IPS-NIHi7 (cell line): Measurements from ENCODE around the gene SPG7.

Experiments used
- DNase-seq: peaks from one replicate; pipeline ENCODE4 v3.0.0; 2012; ENCODE audit warnings: mixed read lengths; ENCODE audit errors: extremely low spot score

Gene SPG7

DNA sequence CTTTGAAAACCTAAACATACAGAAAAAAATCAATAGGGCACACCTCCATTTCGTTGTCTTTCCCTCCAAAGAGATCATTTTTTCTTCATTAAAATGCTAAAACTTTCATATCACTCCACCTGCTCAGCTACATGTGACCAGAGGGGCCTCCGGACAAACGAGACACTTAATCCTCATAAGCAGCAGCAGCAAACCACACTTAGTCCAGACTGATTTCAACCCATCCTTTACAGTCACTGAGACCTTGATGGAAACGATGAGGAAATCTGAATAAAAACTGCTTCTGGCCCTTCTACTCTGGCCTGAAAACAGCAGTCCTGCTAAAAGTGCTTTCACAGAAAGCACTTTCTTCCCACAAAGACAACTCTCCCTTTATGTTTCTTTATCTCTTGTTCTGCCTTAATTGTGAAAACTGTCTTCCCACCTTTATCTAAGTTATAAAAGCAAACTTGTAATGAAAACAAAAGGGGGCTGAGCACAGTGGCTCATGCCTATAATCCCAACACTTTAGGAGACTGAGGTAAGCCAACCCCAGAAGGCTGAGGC lies 22.4 kb upstream of the SPG7 start:
- DNase-seq: no peak

- DNase-seq: peak; percentile 73
These were observed 18.9 kb upstream of the SPG7 start for GRCh38 chr16:89489040-89489897.

GRCh38 chr16:89489898-89490438 lies 18.2 kb upstream of the SPG7 start:
- DNase-seq: no peak

GRCh38 chr16:89490439-89491237 lies 17.6 kb upstream of the SPG7 start, which contains the start of gene ANKRD11:
Gene ANKRD11 (minus strand): TSS chr16:89490561. CDS start chr16:89317019, 173,542 bp downstream.
- peak; percentile 99 for DNase-seq

DNA sequence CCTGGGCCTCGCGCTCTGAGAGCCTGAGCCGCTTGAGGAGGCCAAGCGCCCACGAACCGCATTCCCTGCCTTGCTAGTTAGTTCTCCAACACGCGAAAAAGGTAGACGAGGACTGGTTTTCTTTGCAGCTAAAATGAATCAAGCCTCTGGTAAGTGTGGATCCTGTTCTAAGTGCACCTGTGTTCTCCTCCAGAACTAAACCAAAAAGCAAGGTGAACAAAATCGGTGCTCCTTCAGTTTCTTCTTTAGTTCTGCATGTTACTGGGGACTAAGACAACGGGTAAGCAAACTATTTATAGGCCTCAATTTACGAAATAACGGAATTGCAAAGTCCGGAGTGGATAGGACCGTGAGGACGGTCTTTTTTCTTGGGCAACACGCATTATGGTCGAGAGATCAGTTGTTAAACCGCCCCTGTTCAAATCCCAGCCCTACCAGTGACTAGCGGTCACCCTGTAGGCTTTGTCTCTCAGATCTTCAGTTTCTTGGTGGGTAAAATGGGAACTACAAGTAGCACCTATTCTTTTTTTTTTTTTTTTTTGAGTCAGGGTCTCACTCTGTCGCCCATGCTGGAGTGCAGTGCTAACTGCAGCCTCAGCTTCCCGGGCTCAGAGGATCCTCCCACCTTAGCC lies 16.8 kb upstream of the SPG7 start:
- no peak for DNase-seq

DNA sequence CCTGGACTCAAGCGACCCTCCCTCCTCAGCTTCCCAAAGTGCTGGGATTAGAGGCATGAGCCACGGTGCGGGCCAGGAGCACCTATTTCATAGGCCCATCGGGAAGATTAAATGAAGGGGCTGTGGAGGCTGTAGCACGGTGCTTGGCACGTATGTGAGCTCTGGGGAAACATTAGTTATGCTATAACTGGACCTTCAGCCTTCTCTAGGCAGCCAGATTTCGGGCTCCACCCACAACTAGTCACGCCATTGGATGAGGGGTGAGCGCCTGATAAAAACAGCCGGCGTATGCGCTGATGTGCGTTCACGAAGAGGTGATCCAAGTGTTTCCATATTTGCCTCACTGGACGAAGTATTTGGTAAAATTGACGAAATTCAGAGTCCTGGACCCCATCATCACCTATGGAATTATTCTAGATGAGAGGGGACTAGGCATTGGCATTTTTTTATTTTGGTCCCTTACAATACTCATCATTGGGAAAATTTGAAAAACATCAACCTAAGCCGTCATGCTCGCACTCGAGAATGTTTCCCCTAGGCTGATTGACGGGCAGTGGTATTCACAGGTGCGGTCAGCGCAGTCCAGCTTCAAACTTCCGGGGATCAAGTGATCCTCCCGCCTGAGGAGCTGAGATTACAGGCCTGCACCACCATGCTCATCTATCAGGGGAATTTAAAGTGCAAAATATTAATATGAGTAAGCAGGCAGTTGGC lies 16.1 kb upstream of the SPG7 start:
- DNase-seq: no peak

GRCh38 chr16:89493776-89494175 lies 14.4 kb upstream of the SPG7 start:
- DNase-seq: no peak

DNA sequence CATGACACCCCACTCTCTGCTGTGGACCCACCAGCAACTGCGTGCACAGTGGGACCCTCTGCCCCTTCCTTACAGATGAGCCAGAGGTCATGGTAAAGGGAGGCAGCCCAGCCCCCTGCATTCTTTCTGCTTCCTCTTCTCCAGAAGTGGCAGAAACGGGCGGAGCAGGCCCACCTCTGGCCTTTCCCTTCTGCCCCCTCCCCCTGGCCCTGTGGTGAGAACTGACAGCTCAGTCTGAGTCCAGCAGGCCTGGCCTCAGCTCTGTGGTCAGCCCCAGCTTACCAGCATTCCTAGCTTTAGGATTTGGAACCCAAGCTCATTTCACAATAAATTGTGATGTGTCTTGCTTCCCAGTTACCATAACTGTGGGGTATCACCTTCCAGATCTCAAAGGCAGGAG lies 13.1 kb upstream of the SPG7 start:
- no peak for DNase-seq

GRCh38 chr16:89498839-89499238 lies 9.4 kb upstream of the SPG7 start:
- DNase-seq: no peak

DNA sequence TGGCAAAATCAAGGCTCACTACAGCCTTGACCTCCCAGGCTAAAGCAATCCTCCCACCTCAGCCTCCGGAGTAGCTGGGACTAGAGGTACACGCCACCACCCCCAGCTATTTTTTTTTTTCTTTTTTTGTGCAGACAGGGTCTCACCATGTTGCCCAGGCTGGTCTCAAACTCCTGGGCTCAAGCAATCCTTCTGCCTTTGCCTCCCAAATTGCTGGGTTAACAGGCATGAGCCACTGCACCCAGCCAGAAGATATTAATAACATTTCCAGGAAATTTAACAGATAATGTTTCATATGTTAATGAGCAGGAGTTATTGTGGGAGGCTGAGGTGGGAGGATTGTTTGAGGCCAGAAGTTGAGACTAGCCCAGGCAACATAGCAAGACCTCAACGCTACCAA lies 8.4 kb upstream of the SPG7 start:
- no peak for DNase-seq

DNA sequence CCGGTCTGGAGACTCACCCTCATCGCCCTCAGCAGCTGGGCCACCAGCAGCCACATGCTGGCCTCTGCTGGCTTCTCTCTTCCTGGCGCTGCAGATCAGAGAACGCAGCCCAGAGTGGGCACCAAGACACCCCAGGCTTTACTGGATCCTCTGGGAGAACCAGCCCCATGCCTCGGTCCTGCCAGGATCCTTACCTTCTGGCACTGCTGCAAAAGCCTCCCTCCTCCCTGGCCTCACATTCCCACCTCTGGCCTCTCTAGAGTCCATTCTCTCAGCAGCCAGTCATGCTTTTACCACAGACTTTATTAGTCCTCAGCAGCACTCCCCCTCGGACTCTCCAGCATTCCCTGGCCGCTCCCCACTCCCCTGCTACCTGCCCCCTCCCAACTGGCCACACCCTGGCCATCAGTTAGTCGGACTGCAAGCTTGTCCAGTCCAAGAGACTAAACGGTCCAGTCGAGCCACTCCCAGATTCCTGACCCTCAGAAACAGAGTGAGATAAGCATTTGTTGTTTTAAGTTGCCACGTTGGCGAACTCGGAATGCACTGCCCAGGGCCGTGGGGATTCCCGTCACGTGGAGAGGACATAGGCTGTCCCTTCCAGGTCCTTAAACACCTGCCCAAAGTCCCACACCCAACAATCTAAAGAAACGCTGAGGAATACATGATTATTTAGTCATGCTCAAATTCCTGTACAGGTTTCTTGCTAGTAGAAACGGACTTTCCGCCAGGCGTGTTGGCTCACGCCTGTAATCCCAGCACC lies 5.9 kb upstream of the SPG7 start:
- no peak for DNase-seq

GRCh38 chr16:89504091-89504490 lies 4.1 kb upstream of the SPG7 start:
- no peak for DNase-seq

GRCh38 chr16:89505204-89506112 lies 2.7 kb upstream of the SPG7 start:
- no peak for DNase-seq

GRCh38 chr16:89506113-89506504 lies 2.1 kb upstream of the SPG7 start:
- no peak for DNase-seq

- no peak for DNase-seq
These were observed 1.4 kb upstream of the SPG7 start for GRCh38 chr16:89506791-89507191.

GRCh38 chr16:89507214-89507833 lies 879 bp upstream of the SPG7 start:
- DNase-seq: no peak

DNA sequence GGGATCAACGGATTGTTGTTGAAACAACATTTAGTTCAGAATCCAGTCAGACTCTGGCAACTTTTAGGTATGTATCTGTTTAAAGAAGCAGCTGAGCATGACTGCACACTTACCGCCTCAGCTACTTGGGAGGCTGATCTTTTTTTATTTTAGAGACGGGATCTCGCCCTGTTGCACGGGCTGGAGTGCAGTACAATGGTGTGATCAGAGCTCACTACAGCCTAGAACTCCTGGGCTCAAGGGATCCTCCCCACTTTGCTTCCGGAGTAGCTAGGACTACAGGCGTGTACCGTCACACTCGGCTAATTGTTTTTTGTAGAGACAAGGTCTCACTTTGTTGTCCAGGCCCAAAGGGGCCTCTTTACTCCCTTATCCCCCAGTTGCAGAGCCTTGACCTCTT lies 2.3 kb downstream of the SPG7 start:
- DNase-seq: no peak

DNA sequence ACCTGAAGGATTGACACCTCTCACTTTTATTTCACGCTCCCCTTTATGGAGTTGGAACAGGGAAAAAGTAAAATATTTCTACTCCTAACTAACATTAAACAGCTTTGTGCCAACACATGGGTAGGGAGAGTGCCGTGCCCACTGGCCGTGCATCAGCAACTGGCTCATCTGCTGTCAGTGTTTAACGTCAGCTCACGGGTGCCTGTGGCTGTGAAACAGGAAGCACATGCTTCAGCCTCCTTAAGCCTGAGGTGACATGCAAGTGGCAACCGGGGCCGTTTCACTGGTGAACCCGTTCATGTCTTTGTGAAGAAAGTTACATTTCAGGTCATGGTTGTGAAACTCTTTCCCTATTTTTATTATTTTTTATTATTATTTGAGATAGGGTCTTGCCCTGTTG lies 3.2 kb downstream of the SPG7 start:
- no peak for DNase-seq

DNA sequence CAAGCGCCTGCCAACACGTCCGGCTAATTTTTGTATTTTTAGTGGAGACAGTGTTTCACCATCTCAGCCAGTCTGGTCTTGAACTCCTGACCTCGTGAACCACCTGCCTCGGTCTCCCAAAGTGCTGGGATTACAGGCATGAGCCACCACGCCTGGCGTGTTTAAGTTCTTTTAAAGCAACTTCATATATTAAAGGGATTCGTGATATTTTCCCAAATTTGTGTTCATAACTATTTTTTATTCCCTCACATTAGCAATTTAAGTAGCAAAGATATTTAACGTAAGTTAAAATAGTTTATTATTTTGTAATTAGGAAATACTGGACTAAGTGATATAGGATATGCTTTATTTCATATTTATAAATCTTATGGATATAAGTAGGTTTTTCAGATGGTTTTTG lies 4.2 kb downstream of the SPG7 start:
- DNase-seq: no peak
